GM19438 (cell line): Measurements from ENCODE around the gene FYB1.

ENCODE experiments used
- ATAC-seq: cut with Tn5 transposase; IDR thresholded peaks from one replicate; pipeline ENCODE4 v1.9.1; 2021; ENCODE audit warnings: low read depth; ENCODE audit not compliant: unreplicated experiment

Gene FYB1

GRCh38 chr5:39208471-39208870, 10.9 kb downstream of the FYB1 start:
- ATAC-seq: no peak

- ATAC-seq: no peak
Observed at GRCh38 chr5:39207345-39208045, 11.9 kb downstream of the FYB1 start.

GRCh38 chr5:39206630-39207321, 12.6 kb downstream of the FYB1 start:
- no peak for ATAC-seq

GRCh38 chr5:39205550-39205949, 13.8 kb downstream of the FYB1 start:
- ATAC-seq: no peak

GRCh38 chr5:39203951-39204350, 15.4 kb downstream of the FYB1 start:
- ATAC-seq: no peak

- ATAC-seq: no peak
Observed at GRCh38 chr5:39203275-39203922, 16.0 kb downstream of the FYB1 start.

- no peak for ATAC-seq
Observed at GRCh38 chr5:39202597-39203274, 16.6 kb downstream of the FYB1 start.

- ATAC-seq: no peak
Observed at GRCh38 chr5:39201781-39202596, 17.4 kb downstream of the FYB1 start.

GRCh38 chr5:39201160-39201780, 18.1 kb downstream of the FYB1 start:
- no peak for ATAC-seq

- no peak for ATAC-seq
Observed at GRCh38 chr5:39200081-39200480, 19.3 kb downstream of the FYB1 start.

GRCh38 chr5:39199335-39199734, 20.0 kb downstream of the FYB1 start:
- ATAC-seq: no peak

- ATAC-seq: no peak
Observed at GRCh38 chr5:39198127-39198526, 21.2 kb downstream of the FYB1 start.

- ATAC-seq: no peak
Observed at GRCh38 chr5:39197556-39197955, 21.8 kb downstream of the FYB1 start.

- ATAC-seq: no peak
Observed at GRCh38 chr5:39195198-39195826, 24.1 kb downstream of the FYB1 start.

- ATAC-seq: no peak
Observed at GRCh38 chr5:39194466-39195136, 24.8 kb downstream of the FYB1 start.

- ATAC-seq: no peak
Observed at GRCh38 chr5:39193553-39194465, 25.6 kb downstream of the FYB1 start.

- ATAC-seq: no peak
Observed at GRCh38 chr5:39192450-39193160, 26.8 kb downstream of the FYB1 start.
